CD4-positive, alpha-beta T cell treated with Interleukin-6 at 100 ng/mL for 8 hours (primary cell): Measurements from ENCODE around the gene MYCN.
"Not testable (repeated sequence)": the region's sequence is repeated elsewhere in the genome, so short reads cannot be mapped to it uniquely, and the experiment has no call there.

Experiments used
- DNase-seq: peaks from one replicate; pipeline ENCODE4 v3.0.0-alpha.2; 2020; ENCODE audit warnings: mixed read lengths, low spot score

MYCN gene

GRCh38 chr2:15957881-15958713 lies 17.7 kb downstream of the MYCN start:
- no peak for DNase-seq

DNA sequence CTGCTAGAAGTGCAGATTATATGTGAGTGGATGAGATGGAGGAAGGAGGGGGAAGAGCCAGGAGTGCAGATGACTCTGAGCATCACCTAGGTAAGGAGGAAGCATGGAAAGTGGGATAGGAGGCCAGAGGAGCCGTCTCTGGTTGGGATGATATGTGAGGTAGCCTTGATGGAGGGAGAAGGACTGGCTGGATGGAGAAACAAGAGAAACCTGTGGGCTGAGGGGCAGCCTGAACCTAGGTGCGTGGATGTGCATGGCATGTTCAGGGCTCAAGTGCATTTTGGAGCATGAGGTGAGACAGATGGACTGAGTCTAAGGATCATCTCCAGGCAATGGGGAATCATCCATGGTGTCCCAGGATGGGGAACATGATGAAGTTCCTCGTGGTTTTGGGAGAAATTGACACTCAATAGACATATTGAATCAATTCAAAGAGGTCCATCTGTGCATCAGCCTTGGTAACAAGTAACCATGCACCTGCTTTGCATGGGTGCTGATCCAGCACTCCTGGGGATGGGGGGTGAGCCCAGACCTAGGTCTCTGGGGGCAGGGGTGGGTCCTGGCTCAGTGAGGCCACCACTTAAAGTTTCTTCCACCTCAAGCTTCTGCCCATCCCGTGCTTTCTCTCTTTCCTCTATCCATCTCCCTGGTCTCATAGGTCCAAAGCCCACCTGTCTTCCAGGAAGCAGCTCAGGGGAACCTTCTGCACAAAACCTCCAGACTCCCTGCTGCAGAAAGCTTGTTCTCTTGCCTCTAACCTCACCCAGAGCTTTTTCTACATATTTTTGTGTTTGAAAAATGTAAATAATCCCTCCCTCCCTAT lies 19.2 kb downstream of the MYCN start:
- no peak for DNase-seq

- not testable (repeated sequence) for DNase-seq
Observed at GRCh38 chr2:15960154-15960520, 19.8 kb downstream of the MYCN start.

DNA sequence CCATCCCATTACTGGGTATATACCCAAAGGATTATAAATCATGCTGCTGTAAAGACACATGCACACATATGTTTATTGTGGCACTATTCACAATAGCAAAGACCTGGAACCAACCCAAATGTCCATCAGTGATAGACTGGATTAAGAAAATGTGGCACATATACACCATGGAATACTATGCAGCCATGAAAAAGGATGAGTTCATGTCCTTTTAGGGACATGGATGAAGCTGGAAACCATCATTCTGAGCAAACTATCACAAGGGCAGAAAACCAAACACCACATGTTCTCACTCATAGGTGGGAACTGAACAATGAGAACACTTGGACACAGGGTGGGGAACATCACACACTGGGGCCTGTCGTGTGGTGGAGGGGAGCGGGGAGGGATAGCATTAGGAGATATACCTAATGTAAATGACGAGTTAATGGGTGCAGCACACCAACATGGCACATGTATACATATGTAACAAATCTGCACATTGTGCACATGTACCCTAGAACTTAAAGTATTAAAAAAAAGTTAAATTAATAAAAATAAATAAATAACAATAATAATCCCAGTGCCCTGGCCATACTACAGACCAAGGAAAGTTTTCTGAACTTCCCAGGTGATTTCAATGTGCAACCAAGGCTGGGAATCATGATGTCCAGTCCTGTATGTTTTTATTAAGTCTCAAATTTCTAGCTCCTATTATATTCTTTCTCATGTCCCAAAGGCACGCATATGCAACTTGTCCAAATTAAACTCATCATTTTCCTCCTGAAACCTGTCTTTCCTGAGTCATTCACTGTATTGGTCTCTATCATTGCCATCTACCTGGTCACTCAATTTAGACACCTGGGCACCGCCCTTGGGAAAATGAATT lies 23.0 kb downstream of the MYCN start:
- DNase-seq = not testable (repeated sequence)

DNA sequence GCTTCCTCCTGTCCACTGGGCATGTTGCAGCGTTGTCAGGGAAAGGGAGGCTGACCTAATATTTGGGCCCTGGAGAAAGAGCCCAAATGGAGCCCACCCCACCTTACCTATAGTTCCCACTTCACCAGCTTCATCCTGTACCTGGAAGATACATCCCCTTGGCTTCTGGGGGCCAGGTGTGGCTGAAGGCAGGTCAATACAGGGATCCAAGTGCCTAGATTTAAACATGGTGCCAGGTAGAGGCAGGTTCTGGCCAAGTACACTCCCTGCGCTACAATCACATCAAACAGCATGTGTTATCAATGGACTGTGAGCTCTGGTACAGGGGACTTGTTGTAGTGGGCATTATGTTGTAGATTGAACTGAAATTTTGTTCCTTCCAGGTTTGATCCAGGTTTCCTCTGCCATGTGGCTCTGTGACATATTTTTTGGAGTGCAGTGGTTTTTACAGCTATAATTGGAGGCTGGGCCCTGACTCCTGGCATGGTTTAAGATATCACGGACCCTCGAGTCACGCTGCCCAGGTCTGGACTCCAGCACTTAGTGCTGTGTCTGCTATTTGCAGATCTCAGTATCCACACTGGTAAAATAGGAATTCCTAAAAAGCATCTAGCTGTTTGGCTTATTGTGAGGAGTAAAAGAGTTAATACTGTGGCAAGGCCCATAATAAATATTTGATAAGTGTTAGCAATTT lies 23.8 kb downstream of the MYCN start:
- DNase-seq = no peak

DNA sequence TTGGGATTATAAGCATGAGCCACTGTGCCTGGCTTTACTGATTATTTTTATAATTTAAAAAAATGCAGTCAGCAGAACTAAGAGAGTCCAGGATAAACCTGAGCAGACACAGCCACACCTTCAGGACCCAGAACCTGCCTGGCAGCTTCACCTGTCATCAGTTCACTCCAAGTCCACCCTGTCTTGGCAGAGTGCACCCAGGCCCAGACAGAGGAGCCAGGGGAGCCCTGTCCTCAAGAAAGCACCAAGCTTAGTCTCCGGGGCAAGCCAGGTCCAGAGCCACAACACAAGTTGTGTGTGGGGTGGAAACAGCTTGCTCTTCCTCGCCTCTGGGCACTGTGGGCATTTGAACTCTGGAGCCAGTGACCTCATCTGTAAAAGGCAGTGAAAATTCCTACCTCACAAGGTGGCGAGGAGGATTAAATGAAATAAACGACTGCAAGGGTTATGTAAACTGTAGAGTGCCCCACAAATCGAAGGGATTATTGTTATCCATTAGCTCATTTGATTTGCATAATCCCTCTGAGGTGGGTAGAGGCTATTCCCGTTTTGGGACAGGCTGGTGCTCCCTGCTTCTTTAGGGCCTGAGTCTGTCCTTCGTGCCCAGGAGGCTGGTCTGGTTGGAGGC lies 24.7 kb downstream of the MYCN start:
- no peak for DNase-seq

DNA sequence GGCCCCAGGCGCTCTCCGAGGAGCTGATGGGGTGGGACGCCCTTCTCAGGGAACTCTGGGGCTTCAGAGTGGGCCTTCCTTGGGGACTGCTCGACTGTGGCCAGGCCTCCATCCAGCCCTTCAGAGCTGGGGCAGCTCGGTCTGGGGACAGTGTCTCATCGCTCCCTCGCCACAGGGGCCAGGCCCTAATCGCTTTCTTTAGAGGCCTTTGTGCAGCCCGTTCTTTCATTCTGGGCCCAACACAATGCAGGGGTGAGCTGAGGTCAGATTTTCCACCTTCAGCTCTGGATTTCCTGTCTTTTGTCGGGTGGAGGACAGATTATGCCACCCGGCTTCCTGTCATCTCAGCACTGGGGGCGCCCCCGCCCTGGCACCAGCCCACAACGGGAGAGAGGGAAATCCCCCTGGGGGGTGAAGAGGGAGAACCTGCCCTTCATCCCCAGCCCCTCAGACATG lies 25.2 kb downstream of the MYCN start:
- peak; percentile 24 for DNase-seq

- no peak for DNase-seq
Observed at GRCh38 chr2:15967415-15968279, 27.3 kb downstream of the MYCN start.

DNA sequence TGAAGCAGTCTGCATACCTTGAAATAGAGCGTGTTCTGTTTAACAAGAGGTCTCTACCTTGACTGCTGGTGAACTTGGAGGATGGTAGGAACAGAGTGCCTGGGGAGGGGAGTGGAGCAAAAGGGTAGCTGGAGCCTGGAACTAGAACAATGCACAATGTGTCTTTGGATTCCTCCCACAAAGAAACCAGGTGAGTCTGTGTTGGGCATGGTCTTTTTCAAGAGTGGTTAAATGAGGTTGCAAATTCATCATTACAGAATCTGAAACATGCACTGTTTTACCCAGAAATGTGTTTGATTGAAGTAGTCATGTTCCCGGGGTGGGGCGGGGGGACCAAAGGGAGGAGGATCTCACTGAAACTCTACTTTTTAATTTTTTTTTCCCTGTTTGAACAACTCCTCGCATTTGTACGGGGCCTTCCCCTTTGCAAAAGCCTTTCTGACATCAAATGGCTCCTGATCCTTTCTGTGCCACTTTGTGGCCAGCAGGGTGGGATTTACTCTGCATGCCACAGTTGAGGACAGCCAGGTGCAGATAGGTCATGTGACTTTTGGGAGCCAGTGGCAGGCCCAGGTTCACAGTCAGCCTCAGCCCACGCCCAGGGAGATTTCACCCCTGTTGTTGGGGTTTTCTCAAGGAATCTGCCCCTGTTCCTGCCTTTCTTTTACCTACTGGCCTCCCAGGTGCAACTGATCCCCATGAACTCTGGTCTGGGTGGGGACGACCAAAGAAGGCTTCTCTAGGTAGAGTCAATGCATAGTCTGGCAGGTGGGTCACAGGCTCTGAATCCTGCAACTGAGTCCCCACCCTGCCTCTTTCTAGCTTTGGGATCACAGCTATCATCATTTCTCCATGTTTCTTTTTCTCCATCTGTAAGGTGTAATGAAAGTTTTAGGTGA lies 28.2 kb downstream of the MYCN start:
- no peak for DNase-seq

DNA sequence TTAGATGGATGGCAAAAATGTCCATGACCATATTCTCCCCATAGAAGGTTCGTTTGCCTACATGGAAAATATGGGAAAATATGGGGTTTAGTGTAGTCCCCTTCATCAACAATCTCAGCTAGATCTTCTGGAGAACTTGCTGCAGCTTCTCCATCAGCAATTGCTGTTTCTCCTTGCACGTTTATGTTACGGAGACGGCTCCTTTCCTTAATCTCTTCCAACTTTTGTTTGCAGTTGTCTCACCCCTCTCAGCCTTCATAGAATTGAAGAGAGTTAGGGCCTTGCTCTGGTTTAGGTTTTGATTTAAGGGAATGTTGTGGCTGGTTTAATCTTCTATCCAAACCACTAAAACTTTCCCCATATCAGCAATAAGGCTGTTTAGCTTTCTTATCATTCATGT lies 28.9 kb downstream of the MYCN start:
- DNase-seq = no peak

GRCh38 chr2:15970701-15971100 lies 30.4 kb downstream of the MYCN start:
- no peak for DNase-seq

- no peak for DNase-seq
Observed at GRCh38 chr2:15971351-15971750, 31.0 kb downstream of the MYCN start.

DNA sequence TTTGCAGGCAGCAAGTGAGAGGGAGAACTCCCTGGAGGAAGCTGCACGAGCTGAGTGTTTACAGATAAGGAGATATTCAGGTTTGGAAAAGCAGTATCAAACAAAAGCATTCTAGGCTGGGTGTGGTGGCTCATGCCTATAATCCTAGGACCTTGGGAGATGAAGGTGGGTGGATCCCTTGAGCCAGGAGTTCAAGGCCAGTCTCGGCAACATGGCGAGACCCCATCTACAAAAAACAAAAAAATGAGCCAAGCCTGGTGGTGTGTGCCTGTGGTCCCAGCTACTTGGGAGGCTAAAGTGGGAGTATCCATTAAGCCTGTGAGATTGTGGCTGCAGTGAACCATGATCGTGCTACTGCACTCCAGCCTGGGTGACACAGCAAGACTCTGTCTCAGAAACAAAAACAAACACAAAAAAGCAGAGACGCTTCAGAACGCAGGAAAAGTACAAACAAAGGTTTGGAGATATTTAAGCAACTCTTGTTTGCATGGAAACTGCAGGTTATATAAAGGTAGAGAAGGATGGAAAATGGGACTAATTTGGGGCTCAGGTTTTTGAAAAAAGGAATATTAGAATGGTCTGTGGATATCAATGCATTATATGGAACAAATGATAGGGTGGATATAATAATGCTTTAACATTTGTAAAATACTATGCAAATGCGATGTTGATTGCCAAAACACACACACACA lies 31.6 kb downstream of the MYCN start:
- DNase-seq = no peak

GRCh38 chr2:15973481-15974401 lies 33.4 kb downstream of the MYCN start:
- DNase-seq = no peak

GRCh38 chr2:15974565-15975260 lies 34.4 kb downstream of the MYCN start:
- DNase-seq = no peak

- no peak for DNase-seq
Observed at GRCh38 chr2:15975261-15975600, 34.9 kb downstream of the MYCN start.

DNA sequence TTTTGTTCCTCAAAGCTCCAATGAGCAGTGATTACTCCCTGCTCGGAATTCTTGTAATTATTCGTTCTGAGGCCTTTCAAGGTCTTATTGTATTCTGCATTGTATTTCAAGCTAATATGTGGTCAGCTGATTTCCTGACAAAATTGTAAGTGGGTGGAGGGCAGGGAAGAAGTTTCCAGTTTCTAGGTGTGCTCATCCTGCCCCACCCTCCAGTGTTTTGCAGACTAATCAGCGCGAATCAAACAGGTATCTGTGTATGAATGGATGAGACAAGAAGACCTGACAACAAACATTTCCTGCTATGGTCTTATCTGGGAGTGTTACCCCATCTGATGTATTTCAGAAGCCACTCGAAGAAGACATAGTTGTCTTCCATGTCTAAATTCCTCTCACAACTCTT lies 35.3 kb downstream of the MYCN start:
- no peak for DNase-seq
